HepG2 (cell line): Measurements from ENCODE around the gene SPTBN5. TPM values are rescaled to one million over a fixed set of nuclear protein-coding genes. Genes with fewer than 3 reads are reported as not detected.
A peak's percentile ranks its signal among the peaks of the same experiment; 100 is the strongest.

Source experiments
- CENPX ChIP-seq: sonication (generic); formaldehyde crosslinking; IDR thresholded peaks from 2 replicates; pipeline ENCODE4 v1.9.0; 2021; ENCODE audit warnings: mild to moderate bottlenecking, missing genetic modification reagents, moderate library complexity
- CHD2 ChIP-seq: IDR thresholded peaks from 2 replicates; pipeline ENCODE4 v1.6.1; 2011; ENCODE audit warnings: low read depth, low read length, improper control_type of control experiment
- FOXK2 ChIP-seq: fragments of 450-650 bp; IDR thresholded peaks from 2 replicates; pipeline ENCODE4 v1.6.1; 2016
- FOXP1 ChIP-seq, 2 experiments: fragments of 450-650 bp in 1 of 2; IDR thresholded peaks; 2 replicates each; pipeline ENCODE4 v1.6.1; 2017 to 2018; ENCODE audit warnings: antibody characterized with exemption in 1 of 2
- HIVEP1 ChIP-seq: sonication (generic); formaldehyde crosslinking; IDR thresholded peaks from 2 replicates; pipeline ENCODE4 v1.4.0; 2020; ENCODE audit warnings: mild to moderate bottlenecking, missing genetic modification reagents
- KDM4B ChIP-seq: sonication (generic); formaldehyde crosslinking; IDR thresholded peaks from 2 replicates; pipeline ENCODE4 v1.4.0; 2020; ENCODE audit warnings: missing genetic modification reagents
- NFKBIZ ChIP-seq: IDR thresholded peaks from 2 replicates; pipeline ENCODE4 v1.6.1; 2018; ENCODE audit warnings: missing genetic modification reagents, missing compliant biosample characterization
- RAD21 ChIP-seq: fragments of 450-650 bp; formaldehyde crosslinking; IDR thresholded peaks from 2 replicates; pipeline ENCODE4 v1.5.0; 2020; ENCODE audit warnings: mild to moderate bottlenecking
- REL ChIP-seq: sonication (generic); formaldehyde crosslinking; conservative IDR thresholded peaks from 2 replicates; pipeline ENCODE4 v1.8.0; 2022; ENCODE audit warnings: mild to moderate bottlenecking, missing genetic modification reagents, moderate library complexity
- STAG1 ChIP-seq: sonication (generic); formaldehyde crosslinking; IDR thresholded peaks from 2 replicates; pipeline ENCODE4 v1.4.0; 2020; ENCODE audit warnings: missing genetic modification reagents
- ZNF326 ChIP-seq: sonication (generic); formaldehyde crosslinking; IDR thresholded peaks from 2 replicates; pipeline ENCODE4 v1.4.0; 2020; ENCODE audit warnings: missing genetic modification reagents, borderline replicate concordance
- ZNF501 ChIP-seq: sonication (generic); formaldehyde crosslinking; IDR thresholded peaks from 2 replicates; pipeline ENCODE4 v1.5.1; 2020; ENCODE audit warnings: mild to moderate bottlenecking, moderate library complexity, missing genetic modification reagents
- ZNF672 ChIP-seq: sonication (generic); formaldehyde crosslinking; IDR thresholded peaks from 2 replicates; pipeline ENCODE4 v1.8.1; 2022; ENCODE audit warnings: missing genetic modification reagents
- ZNF775 ChIP-seq: sonication (generic); formaldehyde crosslinking; IDR thresholded peaks from 2 replicates; pipeline ENCODE4 v1.4.0; 2020; ENCODE audit warnings: missing genetic modification reagents, mild to moderate bottlenecking, moderate library complexity, borderline replicate concordance
- polyA plus RNA-seq, 8 experiments: library from polyadenylated mRNA; depleted of rRNA in 3 of 8; stranded (reverse) in 7 of 8; unstranded in 1 of 8; fragments of >200 nt; fragmentation: Illumina TruSeq in 4 of 8; extraction: Trizol in 4 of 8; gene quantifications; 2 replicates each; pipeline versions ENCODE4 v1.2.1 to v1.2.3, GENCODE V29; 2011 to 2016; ENCODE audit warnings: low read depth in 4 of 8, missing spikeins in 1 of 8, mixed read lengths in 1 of 8; ENCODE audit not compliant: insufficient read depth in 1 of 8
- total RNA-seq, 5 experiments: library from RNA; depleted of rRNA; stranded (reverse); fragments of >200 nt; fragmentation: Illumina TruSeq; extraction: Trizol; gene quantifications; 2 replicates each; pipeline ENCODE4 v1.2.3, GENCODE V29; 2016; ENCODE audit warnings: low read depth in 1 of 5
- TF ChIP-seq, protein P1 (sequence below): sonication (generic); formaldehyde crosslinking; conservative IDR thresholded peaks from 2 replicates; pipeline ENCODE4 v1.4.0; 2020; ENCODE audit warnings: missing genetic modification reagents
- TF ChIP-seq, protein P2 (sequence below): sonication (generic); formaldehyde crosslinking; IDR thresholded peaks from 2 replicates; pipeline ENCODE4 v1.4.0; 2020; ENCODE audit warnings: missing genetic modification reagents, low read depth, mild to moderate bottlenecking, borderline replicate concordance
- TF ChIP-seq, protein P3 (sequence below): sonication (generic); formaldehyde crosslinking; IDR thresholded peaks from 2 replicates; pipeline ENCODE4 v1.4.0; 2020; ENCODE audit warnings: mild to moderate bottlenecking, missing genetic modification reagents
- TF ChIP-seq, protein P4 (sequence below): sonication (generic); formaldehyde crosslinking; IDR thresholded peaks from 2 replicates; pipeline ENCODE4 v1.4.0; 2020; ENCODE audit warnings: missing genetic modification reagents

Gene SPTBN5
- total and polyA plus RNA-seq, 2 of the 13 experiments (the other 11 are each of a cell fraction or from before 2014, with no cell fraction given), result 0.01 to 0.07 TPM

DNA sequence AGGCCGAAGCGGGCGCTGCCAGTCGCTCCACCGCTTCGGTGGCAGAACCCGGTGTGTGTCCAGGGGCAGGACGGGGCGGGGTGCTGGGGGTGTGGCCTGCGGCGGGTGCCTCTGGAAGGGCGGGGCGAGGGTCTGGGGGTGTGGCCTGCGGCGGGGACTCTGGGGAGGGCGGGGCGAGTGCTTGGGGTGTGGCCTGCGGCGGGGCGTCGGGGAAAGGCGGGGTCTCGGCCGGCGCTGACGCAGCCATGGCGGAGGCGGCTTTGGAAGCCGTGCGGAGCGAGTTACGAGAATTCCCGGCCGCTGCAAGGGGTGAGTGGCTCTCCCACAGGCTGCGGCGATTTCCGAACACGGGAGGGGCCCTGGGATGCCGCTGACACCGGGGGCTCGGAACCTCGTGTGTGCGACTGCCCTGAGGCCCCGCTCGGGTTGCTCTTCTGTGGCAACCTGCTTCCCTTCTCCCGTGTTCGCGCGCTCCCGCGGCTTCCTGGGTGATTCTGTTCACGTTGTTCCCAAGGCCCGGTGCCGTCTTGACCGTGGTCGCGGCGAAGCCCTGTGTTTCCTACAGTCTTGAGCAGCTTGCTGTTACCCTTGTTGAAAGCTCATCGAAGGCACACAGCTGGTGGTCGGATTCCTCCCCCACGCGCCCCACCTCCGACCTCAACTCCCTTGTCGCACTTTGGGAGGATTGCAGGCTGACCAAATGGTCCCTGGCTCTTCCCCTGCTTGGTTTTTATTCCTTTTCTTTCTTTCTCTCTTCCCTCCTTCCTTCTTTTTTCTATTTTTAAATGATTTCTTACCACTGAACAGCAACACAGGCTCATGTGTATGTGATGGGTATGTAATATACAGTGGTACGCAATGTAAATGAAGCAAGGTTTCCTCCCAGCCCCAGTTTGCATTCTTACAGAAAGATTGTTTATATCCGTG, 65.7 kb downstream of the SPTBN5 start, which contains the start of gene JMJD7 (continued):
- TF ChIP-seq, protein P1, sequence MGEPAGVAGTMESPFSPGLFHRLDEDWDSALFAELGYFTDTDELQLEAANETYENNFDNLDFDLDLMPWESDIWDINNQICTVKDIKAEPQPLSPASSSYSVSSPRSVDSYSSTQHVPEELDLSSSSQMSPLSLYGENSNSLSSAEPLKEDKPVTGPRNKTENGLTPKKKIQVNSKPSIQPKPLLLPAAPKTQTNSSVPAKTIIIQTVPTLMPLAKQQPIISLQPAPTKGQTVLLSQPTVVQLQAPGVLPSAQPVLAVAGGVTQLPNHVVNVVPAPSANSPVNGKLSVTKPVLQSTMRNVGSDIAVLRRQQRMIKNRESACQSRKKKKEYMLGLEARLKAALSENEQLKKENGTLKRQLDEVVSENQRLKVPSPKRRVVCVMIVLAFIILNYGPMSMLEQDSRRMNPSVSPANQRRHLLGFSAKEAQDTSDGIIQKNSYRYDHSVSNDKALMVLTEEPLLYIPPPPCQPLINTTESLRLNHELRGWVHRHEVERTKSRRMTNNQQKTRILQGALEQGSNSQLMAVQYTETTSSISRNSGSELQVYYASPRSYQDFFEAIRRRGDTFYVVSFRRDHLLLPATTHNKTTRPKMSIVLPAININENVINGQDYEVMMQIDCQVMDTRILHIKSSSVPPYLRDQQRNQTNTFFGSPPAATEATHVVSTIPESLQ (CRISPR knock-in tag), result no peak
- no peak for TF ChIP-seq HIVEP1 (CRISPR knock-in tag)
- no peak for TF ChIP-seq CHD2
- TF ChIP-seq, protein P2, sequence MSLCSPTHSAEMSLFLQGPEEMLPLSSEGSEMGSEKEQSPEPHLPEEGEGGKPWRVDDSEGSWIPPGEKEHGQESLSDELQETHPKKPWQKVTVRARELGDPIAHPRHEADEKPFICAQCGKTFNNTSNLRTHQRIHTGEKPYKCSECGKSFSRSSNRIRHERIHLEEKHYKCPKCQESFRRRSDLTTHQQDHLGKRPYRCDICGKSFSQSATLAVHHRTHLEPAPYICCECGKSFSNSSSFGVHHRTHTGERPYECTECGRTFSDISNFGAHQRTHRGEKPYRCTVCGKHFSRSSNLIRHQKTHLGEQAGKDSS, result no peak
- TF ChIP-seq FOXP1 (IDR thresholded peaks at IDR 0.05), result no peak
- no peak for TF ChIP-seq FOXP1 (CRISPR knock-in tag; IDR thresholded peaks at IDR 0.05)
- TF ChIP-seq STAG1 (CRISPR knock-in tag), result no peak
- TF ChIP-seq NFKBIZ (CRISPR knock-in tag), result no peak
- no peak for TF ChIP-seq ZNF672 (CRISPR knock-in tag)
- TF ChIP-seq ZNF501, result no peak
- TF ChIP-seq, protein P3, sequence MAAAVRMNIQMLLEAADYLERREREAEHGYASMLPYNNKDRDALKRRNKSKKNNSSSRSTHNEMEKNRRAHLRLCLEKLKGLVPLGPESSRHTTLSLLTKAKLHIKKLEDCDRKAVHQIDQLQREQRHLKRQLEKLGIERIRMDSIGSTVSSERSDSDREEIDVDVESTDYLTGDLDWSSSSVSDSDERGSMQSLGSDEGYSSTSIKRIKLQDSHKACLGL (CRISPR knock-in tag), result peak; percentile 73; the same call in 1 of the 2 replicates
- TF ChIP-seq ZNF775 (CRISPR knock-in tag), result no peak
- no peak for TF ChIP-seq CENPX (CRISPR knock-in tag)
- TF ChIP-seq ZNF326, result no peak; the same call in 1 of the 2 replicates
- TF ChIP-seq RAD21, result no peak
- no peak for TF ChIP-seq FOXK2
- TF ChIP-seq, protein P4, sequence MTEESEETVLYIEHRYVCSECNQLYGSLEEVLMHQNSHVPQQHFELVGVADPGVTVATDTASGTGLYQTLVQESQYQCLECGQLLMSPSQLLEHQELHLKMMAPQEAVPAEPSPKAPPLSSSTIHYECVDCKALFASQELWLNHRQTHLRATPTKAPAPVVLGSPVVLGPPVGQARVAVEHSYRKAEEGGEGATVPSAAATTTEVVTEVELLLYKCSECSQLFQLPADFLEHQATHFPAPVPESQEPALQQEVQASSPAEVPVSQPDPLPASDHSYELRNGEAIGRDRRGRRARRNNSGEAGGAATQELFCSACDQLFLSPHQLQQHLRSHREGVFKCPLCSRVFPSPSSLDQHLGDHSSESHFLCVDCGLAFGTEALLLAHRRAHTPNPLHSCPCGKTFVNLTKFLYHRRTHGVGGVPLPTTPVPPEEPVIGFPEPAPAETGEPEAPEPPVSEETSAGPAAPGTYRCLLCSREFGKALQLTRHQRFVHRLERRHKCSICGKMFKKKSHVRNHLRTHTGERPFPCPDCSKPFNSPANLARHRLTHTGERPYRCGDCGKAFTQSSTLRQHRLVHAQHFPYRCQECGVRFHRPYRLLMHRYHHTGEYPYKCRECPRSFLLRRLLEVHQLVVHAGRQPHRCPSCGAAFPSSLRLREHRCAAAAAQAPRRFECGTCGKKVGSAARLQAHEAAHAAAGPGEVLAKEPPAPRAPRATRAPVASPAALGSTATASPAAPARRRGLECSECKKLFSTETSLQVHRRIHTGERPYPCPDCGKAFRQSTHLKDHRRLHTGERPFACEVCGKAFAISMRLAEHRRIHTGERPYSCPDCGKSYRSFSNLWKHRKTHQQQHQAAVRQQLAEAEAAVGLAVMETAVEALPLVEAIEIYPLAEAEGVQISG (CRISPR knock-in tag), result peak; percentile 55; the same call in 1 of the 2 replicates
- TF ChIP-seq KDM4B (CRISPR knock-in tag), result peak; percentile 22; the same call in 1 of the 2 replicates
- TF ChIP-seq REL (CRISPR knock-in tag), result no peak
